Measurements from ENCODE around the gene MAP4K1. TPM values are rescaled to one million over a fixed set of nuclear protein-coding genes. Genes with fewer than 3 reads are reported as not detected.

The MAP4K1 gene
- total RNA-seq, 1 experiment from 2014 or later, result 11.1 TPM

GRCh38 chr19:38596057-38596981 lies 21.4 kb downstream of the MAP4K1 start:
- peak; percentile 76 for DNase-seq (ENCODE audit: low read depth, low spot score)
- Histone ChIP-seq H3K36me3 (ENCODE audit: control insufficient read depth, insufficient read depth, low read length) (no peaks in the 10 kb centered on the region), H3K4me1 (ENCODE audit: control insufficient read depth, insufficient read depth, low read length) (no peaks in the 10 kb centered on the region), H3K4me3 (ENCODE audit: low read depth in 2 of 2, low read length in 2 of 2) (peak overlapping the region; percentile 32 to 50), H3K27me3 (ENCODE audit: control insufficient read depth, insufficient read depth, low read length) (no peaks in the 10 kb centered on the region), H3K9me3 (ENCODE audit: control insufficient read depth, insufficient read depth, low read depth, low read length) (no peaks in the 10 kb centered on the region), H3K27ac (ENCODE audit: low read length) (no peak overlapping the region)
- in situ Hi-C loops (cut with HindIII; ENCODE audit: low pct_unique_long_range_greater_than_20kb, low sequenced_read_pairs) (no loop called here), intact Hi-C loops (cut with micrococcal nuclease; ENCODE audit: unreplicated experiment) (no loop called here)
- no peak for TF ChIP-seq POLR2AphosphoS5 (IDR thresholded peaks at IDR 0.05; ENCODE audit: low read depth, low read length)
- TF ChIP-seq CTCF (IDR thresholded peaks at IDR 0.05), result no peak
- no peak for TF ChIP-seq SIN3A (IDR thresholded peaks at IDR 0.05; ENCODE audit: borderline replicate concordance, insufficient read depth, low read depth, low read length)
- TF ChIP-seq REST (IDR thresholded peaks at IDR 0.05; ENCODE audit: insufficient read depth in 1 of 2, low read depth in 2 of 2, low read length in 1 of 2), result no peak
- TF ChIP-seq TCF7L2 (IDR thresholded peaks at IDR 0.05; ENCODE audit: low read depth, low read length), result no peak
- ATAC-seq, result peak; percentile 89
- CTCF ChIA-PET, result interaction anchor here (0.5 to 1.9 kb wide), 9 partner anchors 8 to 1584 kb away, joined by 3 to 6 read pairs (median 4); no protein-coding TSS in a partner anchor
- POLR2A ChIA-PET, result interaction anchor here (0.6 to 1.7 kb wide), 2 partner anchors 10 to 28 kb away, joined by 3 to 19 read pairs; no protein-coding TSS in a partner anchor
- BruUV-seq (replicated peaks), result no TSS peak

- ChIA-PET POLR2A (interaction anchor here (0.6 to 1.4 kb wide), 2 partner anchors 24 to 1734 kb away, joined by 4 to 13 read pairs; no protein-coding TSS in a partner anchor), CTCF (interaction anchor here (0.6 to 0.8 kb wide), 2 partner anchors 42 to 1622 kb away, joined by 3 to 4 read pairs; no protein-coding TSS in a partner anchor)
- H3K36me3 ChIP-seq (ENCODE audit: control insufficient read depth, insufficient read depth, low read length), result no peaks in the 10 kb centered on the region
- DNase-seq (ENCODE audit: low read depth, low spot score), result no peak
- TF ChIP-seq TCF7L2 (IDR thresholded peaks at IDR 0.05; ENCODE audit: low read depth, low read length), result no peak
- TF ChIP-seq SIN3A (IDR thresholded peaks at IDR 0.05; ENCODE audit: borderline replicate concordance, insufficient read depth, low read depth, low read length), result no peak
- TF ChIP-seq POLR2AphosphoS5 (IDR thresholded peaks at IDR 0.05; ENCODE audit: low read depth, low read length), result no peak
- no peak for TF ChIP-seq CTCF (IDR thresholded peaks at IDR 0.05)
- TF ChIP-seq REST (IDR thresholded peaks at IDR 0.05; ENCODE audit: insufficient read depth in 1 of 2, low read depth in 2 of 2, low read length in 1 of 2), result no peak
- BruUV-seq (replicated peaks), result no TSS peak
- intact Hi-C loops (cut with micrococcal nuclease; ENCODE audit: unreplicated experiment) (no loop called here), in situ Hi-C loops (cut with HindIII; ENCODE audit: low pct_unique_long_range_greater_than_20kb, low sequenced_read_pairs) (no loop called here)
- H3K4me1 ChIP-seq (ENCODE audit: control insufficient read depth, insufficient read depth, low read length), result no peaks in the 10 kb centered on the region
- no peaks in the 10 kb centered on the region for H3K9me3 ChIP-seq (ENCODE audit: control insufficient read depth, insufficient read depth, low read depth, low read length)
- no peak for ATAC-seq
- H3K27ac ChIP-seq (ENCODE audit: low read length), result no peak overlapping the region
- no peaks in the 10 kb centered on the region for H3K27me3 ChIP-seq (ENCODE audit: control insufficient read depth, insufficient read depth, low read length)
- H3K4me3 ChIP-seq (ENCODE audit: low read depth in 2 of 2, low read length in 2 of 2), result no peak overlapping the region
These were observed 24.8 kb downstream of the MAP4K1 start for GRCh38 chr19:38592940-38593339.
